HL-60 (cell line): ENCODE results near the gene HLA-DRA.

Experiments used
- DNase-seq, 2 experiments: peaks; one replicate each; pipeline ENCODE4 v3.0.0-alpha.2; 2010 to 2020; ENCODE audit warnings: low read depth in 1 of 2, low spot score in 1 of 2
- H3K27ac ChIP-seq: fragments of 250-450 bp; sonication (Bioruptor Pico); replicated peaks from 2 replicates; pipeline ENCODE4 v1.5.1; 2020; ENCODE audit warnings: mild to moderate bottlenecking, moderate library complexity
- H3K27me3 ChIP-seq: fragments of 250-450 bp; sonication (Bioruptor Pico); 2 replicates; pipeline ENCODE4 v1.5.1; 2021; ENCODE audit warnings: mild to moderate bottlenecking, moderate library complexity; ENCODE audit not compliant: insufficient read depth, poor library complexity, severe bottlenecking
- H3K4me3 ChIP-seq: replicated peaks from 2 replicates; pipeline ENCODE4 v1.5.1; 2011; ENCODE audit warnings: mild to moderate bottlenecking, control low read depth, low read length; ENCODE audit not compliant: insufficient read depth
- CTCF ChIP-seq: IDR thresholded peaks from one replicate; pipeline ENCODE4 v1.5.1; 2011; ENCODE audit warnings: low read length, control low read depth, inconsistent platforms; ENCODE audit not compliant: insufficient read depth
- GABPA ChIP-seq: IDR thresholded peaks from 2 replicates; pipeline ENCODE4 v1.6.1; 2012; ENCODE audit warnings: low read depth
- POLR2AphosphoS5 ChIP-seq: IDR thresholded peaks from 2 replicates; pipeline ENCODE4 v1.6.1; 2012; ENCODE audit warnings: low read depth
- SPI1 ChIP-seq: IDR thresholded peaks from 2 replicates; pipeline ENCODE4 v1.6.1; 2012; ENCODE audit warnings: low read depth, mild to moderate bottlenecking, borderline replicate concordance
- TF ChIP-seq, protein P1 (sequence below): IDR thresholded peaks from 2 replicates; pipeline ENCODE4 v1.6.1; 2012; ENCODE audit warnings: low read depth; ENCODE audit not compliant: insufficient replicate concordance

HLA-DRA gene

DNA sequence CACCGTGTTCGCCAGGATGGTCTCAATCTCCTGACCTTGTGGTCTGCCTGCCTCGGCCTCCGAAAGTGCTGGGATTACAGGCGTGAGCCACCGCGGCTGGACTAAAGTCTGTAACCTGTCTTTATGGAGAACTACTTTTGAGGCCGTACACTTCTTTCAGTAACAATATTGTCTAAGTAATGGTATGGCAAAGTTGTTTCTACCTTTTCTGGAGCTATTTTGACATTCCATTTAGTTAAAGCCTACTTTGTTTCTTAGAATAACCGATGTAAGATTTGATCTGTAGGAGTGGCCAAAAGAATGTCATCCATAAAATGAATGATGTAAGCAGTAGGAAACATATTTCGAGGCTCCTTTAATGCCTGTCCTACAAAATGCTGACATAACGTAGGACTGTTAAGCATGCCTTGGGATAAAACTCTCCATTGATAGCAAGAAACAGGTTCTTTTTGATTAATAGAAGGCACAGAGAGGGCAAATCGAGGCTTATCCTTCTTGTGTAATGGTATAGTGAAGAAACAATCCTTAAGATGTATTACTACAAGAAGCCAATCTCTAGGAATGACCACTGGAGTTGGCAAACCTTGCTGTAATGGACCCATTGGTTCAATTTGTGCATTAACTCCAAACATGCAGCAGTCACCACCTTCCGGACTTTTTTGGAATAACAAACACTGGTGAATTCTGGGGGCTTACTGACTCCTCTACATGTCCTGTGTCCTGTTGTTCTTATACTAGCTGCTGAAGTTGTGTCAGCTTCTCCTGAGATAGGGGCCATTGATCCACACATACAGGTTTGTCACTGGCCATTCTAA is 35.9 kb downstream of the HLA-DRA start:
- Histone ChIP-seq H3K27me3 (no peaks in the 10 kb centered on the region), H3K4me3 (no peak overlapping the region), H3K27ac (no peak overlapping the region)
- TF ChIP-seq CTCF, result no peak
- TF ChIP-seq, protein P1, sequence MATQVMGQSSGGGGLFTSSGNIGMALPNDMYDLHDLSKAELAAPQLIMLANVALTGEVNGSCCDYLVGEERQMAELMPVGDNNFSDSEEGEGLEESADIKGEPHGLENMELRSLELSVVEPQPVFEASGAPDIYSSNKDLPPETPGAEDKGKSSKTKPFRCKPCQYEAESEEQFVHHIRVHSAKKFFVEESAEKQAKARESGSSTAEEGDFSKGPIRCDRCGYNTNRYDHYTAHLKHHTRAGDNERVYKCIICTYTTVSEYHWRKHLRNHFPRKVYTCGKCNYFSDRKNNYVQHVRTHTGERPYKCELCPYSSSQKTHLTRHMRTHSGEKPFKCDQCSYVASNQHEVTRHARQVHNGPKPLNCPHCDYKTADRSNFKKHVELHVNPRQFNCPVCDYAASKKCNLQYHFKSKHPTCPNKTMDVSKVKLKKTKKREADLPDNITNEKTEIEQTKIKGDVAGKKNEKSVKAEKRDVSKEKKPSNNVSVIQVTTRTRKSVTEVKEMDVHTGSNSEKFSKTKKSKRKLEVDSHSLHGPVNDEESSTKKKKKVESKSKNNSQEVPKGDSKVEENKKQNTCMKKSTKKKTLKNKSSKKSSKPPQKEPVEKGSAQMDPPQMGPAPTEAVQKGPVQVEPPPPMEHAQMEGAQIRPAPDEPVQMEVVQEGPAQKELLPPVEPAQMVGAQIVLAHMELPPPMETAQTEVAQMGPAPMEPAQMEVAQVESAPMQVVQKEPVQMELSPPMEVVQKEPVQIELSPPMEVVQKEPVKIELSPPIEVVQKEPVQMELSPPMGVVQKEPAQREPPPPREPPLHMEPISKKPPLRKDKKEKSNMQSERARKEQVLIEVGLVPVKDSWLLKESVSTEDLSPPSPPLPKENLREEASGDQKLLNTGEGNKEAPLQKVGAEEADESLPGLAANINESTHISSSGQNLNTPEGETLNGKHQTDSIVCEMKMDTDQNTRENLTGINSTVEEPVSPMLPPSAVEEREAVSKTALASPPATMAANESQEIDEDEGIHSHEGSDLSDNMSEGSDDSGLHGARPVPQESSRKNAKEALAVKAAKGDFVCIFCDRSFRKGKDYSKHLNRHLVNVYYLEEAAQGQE, result no peak
- TF ChIP-seq POLR2AphosphoS5, result no peak
- no peak for TF ChIP-seq SPI1
- TF ChIP-seq GABPA, result no peak
- no peak for DNase-seq

GRCh38 chr6:32483968-32484613 is 44.4 kb downstream of the HLA-DRA start:
- Histone ChIP-seq H3K4me3 (no peak overlapping the region), H3K27me3 (no peaks in the 10 kb centered on the region), H3K27ac (no peak overlapping the region)
- TF ChIP-seq GABPA (no peak), CTCF (no peak)
- TF ChIP-seq, protein P1, result no peak
- no peak for DNase-seq

DNA sequence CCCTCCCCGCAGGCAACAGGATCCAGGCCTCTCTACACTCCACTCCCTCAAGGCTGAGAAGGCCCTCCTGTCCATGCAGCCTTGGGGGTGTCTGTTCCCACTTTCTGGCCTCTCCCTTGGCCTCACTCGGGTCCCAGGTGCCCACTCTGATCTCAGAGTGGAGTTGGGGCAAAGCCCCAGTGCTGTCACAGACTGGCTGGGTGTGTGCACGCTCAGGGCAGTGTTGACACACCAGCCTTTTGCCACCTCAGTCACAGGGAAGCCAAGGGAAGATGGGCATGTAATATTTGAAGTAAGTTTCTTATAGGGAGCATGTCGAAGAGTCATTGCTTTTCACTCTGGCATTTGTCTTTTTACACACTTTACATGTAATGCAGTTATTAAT is 44.9 kb downstream of the HLA-DRA start:
- no peak for DNase-seq
- no peak for TF ChIP-seq GABPA
- TF ChIP-seq CTCF, result no peak
- no peak for TF ChIP-seq POLR2AphosphoS5
- TF ChIP-seq, protein P1, result no peak
- no peak for TF ChIP-seq SPI1
- Histone ChIP-seq H3K4me3 (no peak overlapping the region), H3K27me3 (no peaks in the 10 kb centered on the region), H3K27ac (no peak overlapping the region)
